ENCODE measurements around the gene CAMTA1. TPM values are rescaled to one million over a fixed set of nuclear protein-coding genes. Genes with fewer than 3 reads are reported as not detected.
A peak's percentile ranks its signal among the peaks of the same experiment; 100 is the strongest.

Gene CAMTA1
- polyA plus RNA-seq, 1 of the 3 experiments (the other 2 are of a cell fraction) = 63.1 TPM

- H3K9ac ChIP-seq = no peak overlapping the region
- no peak for TF ChIP-seq FOSL2 (IDR thresholded peaks at IDR 0.05; ENCODE audit: borderline replicate concordance, low read depth)
- no peak for TF ChIP-seq POLR2AphosphoS5 (IDR thresholded peaks at IDR 0.05; ENCODE audit: low read depth, low read length)
- TF ChIP-seq GATA2 (CRISPR knock-in tag; IDR thresholded peaks at IDR 0.05) = no peak
- no peak for TF ChIP-seq JUND (IDR thresholded peaks at IDR 0.05)
- TF ChIP-seq GABPA (IDR thresholded peaks at IDR 0.05; ENCODE audit: low read depth) = no peak
- TF ChIP-seq SMC3 (IDR thresholded peaks at IDR 0.05; ENCODE audit: low read depth, low read length) = no peak
- 62% methylated on average over 4 of the region's 4 CpGs for WGBS (ENCODE audit: low lambda C conversion rate)
- DNase-seq = no peak
- ChIA-PET POLR2A (no interaction called here), CTCF (interaction anchor here (0.6 to 1.3 kb wide), 3 partner anchors 11 to 90 kb away, joined by 3 to 4 read pairs (median 4); no protein-coding TSS in a partner anchor)
- H3K9me2 ChIP-seq = no peaks in the 10 kb centered on the region
- H3K27ac ChIP-seq (ENCODE audit: low read depth in 2 of 2, low read length in 1 of 2) = peak overlapping the region in 1 of 2 experiments; percentile 63; a peak in 2 of 4 replicates
- peaks cover 49% of the 10 kb centered on the region for H4K20me1 ChIP-seq (ENCODE audit: insufficient read depth)
- peaks cover 6 to 14% of the 10 kb centered on the region in 2 experiments; a peak in 2 of 4 replicates for H3K4me1 ChIP-seq (ENCODE audit: control insufficient read depth in 1 of 2, insufficient read depth in 2 of 2, low read depth in 1 of 2, low read length in 1 of 2)
- peak overlapping the region; percentile 60; the same call in 1 of the 2 replicates for H3K4me2 ChIP-seq
- no peak overlapping the region for H2AFZ ChIP-seq (ENCODE audit: low read depth)
- no peaks in the 10 kb centered on the region for H3K27me3 ChIP-seq (ENCODE audit: insufficient read depth)
- H3K4me3 ChIP-seq (ENCODE audit: low read depth in 2 of 2, low read length in 1 of 2) = no peak overlapping the region; a peak in 1 of 4 replicates
- H3K36me3 ChIP-seq (replicated peaks in 1 of 2; ENCODE audit: control insufficient read depth in 1 of 2, insufficient read depth in 2 of 2, low read length in 1 of 2) = no peaks in the 10 kb centered on the region
- H3K9me3 ChIP-seq = no peaks in the 10 kb centered on the region
- peaks cover 95% of the 10 kb centered on the region for H3K79me2 ChIP-seq (ENCODE audit: insufficient read depth)
- H3F3A ChIP-seq (replicated peaks; ENCODE audit: insufficient read depth) = peaks cover 21% of the 10 kb centered on the region
Observed at GRCh38 chr1:6800745-6801144, 15.5 kb downstream of the CAMTA1 start.

- peak overlapping the region; percentile 60; the same call in 1 of the 2 replicates for H3K4me2 ChIP-seq
- WGBS (ENCODE audit: low lambda C conversion rate) = 96% methylated on average over 2 of the region's 2 CpGs
- no peak for DNase-seq
Observed at GRCh38 chr1:6801199-6801598, 15.9 kb downstream of the CAMTA1 start.

More at GRCh38 chr1:6801199-6801598, 15.9 kb downstream of the CAMTA1 start:
- H3K27me3 ChIP-seq (ENCODE audit: insufficient read depth) = no peaks in the 10 kb centered on the region
- H4K20me1 ChIP-seq (ENCODE audit: insufficient read depth) = peaks cover 50% of the 10 kb centered on the region
- ChIA-PET POLR2A (no interaction called here), CTCF (interaction anchor here (0.6 to 1.3 kb wide), 3 partner anchors 10 to 89 kb away, joined by 3 to 4 read pairs (median 4); no protein-coding TSS in a partner anchor)
- peak overlapping the region in 1 of 2 experiments; percentile 63; a peak in 2 of 4 replicates for H3K27ac ChIP-seq (ENCODE audit: low read depth in 2 of 2, low read length in 1 of 2)
- H3K9ac ChIP-seq = no peak overlapping the region
- no peak overlapping the region for H2AFZ ChIP-seq (ENCODE audit: low read depth)
- no peak overlapping the region; a peak in 1 of 4 replicates for H3K4me3 ChIP-seq (ENCODE audit: low read depth in 2 of 2, low read length in 1 of 2)
- peaks cover 4 to 11% of the 10 kb centered on the region in 2 experiments; a peak in 2 of 4 replicates for H3K4me1 ChIP-seq (ENCODE audit: control insufficient read depth in 1 of 2, insufficient read depth in 2 of 2, low read depth in 1 of 2, low read length in 1 of 2)
- TF ChIP-seq FOXJ3 (CRISPR knock-in tag; IDR thresholded peaks at IDR 0.05) (no peak), ZBTB33 (IDR thresholded peaks at IDR 0.05; ENCODE audit: borderline replicate concordance, low read depth) (no peak), GATA2 (CRISPR knock-in tag; IDR thresholded peaks at IDR 0.05) (no peak), REST (IDR thresholded peaks at IDR 0.05; ENCODE audit: low read depth, low read length) (no peak), MEF2A (IDR thresholded peaks at IDR 0.05; ENCODE audit: borderline replicate concordance, low read depth) (no peak), TCF12 (IDR thresholded peaks at IDR 0.05) (no peak), GABPA (IDR thresholded peaks at IDR 0.05; ENCODE audit: low read depth) (no peak), TAF1 (IDR thresholded peaks at IDR 0.05; ENCODE audit: borderline replicate concordance, low read depth, low read length) (no peak), NRF1 (IDR thresholded peaks at IDR 0.05; ENCODE audit: low read depth, low read length) (no peak)
- no peaks in the 10 kb centered on the region for H3K9me3 ChIP-seq
- no peaks in the 10 kb centered on the region for H3K36me3 ChIP-seq (replicated peaks in 1 of 2; ENCODE audit: control insufficient read depth in 1 of 2, insufficient read depth in 2 of 2, low read length in 1 of 2)
- peaks cover 18% of the 10 kb centered on the region for H3F3A ChIP-seq (replicated peaks; ENCODE audit: insufficient read depth)
- H3K9me2 ChIP-seq = no peaks in the 10 kb centered on the region
- peaks cover 95% of the 10 kb centered on the region for H3K79me2 ChIP-seq (ENCODE audit: insufficient read depth)
